Right kidney (tissue), 9 donors: ENCODE data around the gene PANX3.
A peak's percentile ranks its signal among the peaks of the same experiment; 100 is the strongest.
"Not testable (repeated sequence)": the region's sequence is repeated elsewhere in the genome, so short reads cannot be mapped to it uniquely, and the experiment has no call there.

Source experiments
- DNase-seq: peaks from one replicate; pipeline ENCODE4 v3.0.0-alpha.2; 2016
- long read RNA-seq, 8 donors: transcript quantifications; one replicate each; lab custom pipeline, GENCODE V29; 2026

Gene PANX3, protein sequence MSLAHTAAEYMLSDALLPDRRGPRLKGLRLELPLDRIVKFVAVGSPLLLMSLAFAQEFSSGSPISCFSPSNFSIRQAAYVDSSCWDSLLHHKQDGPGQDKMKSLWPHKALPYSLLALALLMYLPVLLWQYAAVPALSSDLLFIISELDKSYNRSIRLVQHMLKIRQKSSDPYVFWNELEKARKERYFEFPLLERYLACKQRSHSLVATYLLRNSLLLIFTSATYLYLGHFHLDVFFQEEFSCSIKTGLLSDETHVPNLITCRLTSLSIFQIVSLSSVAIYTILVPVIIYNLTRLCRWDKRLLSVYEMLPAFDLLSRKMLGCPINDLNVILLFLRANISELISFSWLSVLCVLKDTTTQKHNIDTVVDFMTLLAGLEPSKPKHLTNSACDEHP
- long read RNA-seq, donor 1: 0 reads
- long read RNA-seq, donor 2: 0 reads
- long read RNA-seq, donor 3: 0 reads
- long read RNA-seq, donor 4: 0 reads
- long read RNA-seq, donor 5: 0 reads
- long read RNA-seq, donor 6: 0 reads
- long read RNA-seq, donor 7: 0 reads
- long read RNA-seq, donor 8: 0 reads

DNA sequence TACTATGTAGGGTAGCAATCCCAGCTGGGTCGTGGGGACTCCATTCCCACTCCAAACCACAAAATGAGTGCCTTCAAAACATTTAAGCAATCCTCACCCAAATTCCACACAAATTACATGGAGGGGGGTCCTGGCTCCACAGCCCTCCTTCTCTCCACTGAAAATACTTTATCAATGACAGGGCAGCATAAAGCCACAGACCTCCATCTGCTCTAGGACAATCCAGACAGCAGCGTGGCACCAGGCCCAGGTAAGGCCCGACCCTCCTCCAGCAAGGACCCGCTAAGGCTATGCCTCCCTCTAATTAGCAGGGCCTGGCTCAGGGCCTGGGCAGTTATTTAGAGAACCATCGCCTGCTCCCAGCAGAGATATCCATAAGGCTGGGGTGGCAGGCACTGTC, at the start of gene PANX3:
Gene PANX3, plus strand, starts transcription at position 365 of the 400 bp plus-strand sequence. CDS start 129 bp downstream, outside the sequence.
- DNase-seq: no peak

DNA sequence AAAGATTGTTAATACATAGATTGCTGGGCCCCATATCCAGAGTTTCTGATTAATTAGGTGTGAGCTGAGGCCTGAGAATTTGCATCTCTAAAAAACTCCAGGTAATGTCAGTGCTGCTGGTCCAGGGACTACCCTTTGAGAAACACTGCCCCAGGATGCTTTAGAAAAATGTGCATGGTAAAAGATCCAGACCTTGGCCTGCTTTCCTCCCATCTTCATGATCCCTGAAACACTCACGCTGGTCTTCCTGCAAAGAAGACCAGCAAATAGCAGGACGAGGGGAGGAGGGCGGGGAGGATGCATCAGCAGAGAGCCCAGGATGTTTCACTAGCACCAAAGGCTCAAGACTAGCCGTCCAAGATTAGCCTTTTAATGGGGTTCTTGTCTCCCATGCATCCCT, 41.5 kb upstream of the PANX3 start, which contains the start of gene OR8A1:
Gene OR8A1, plus strand, starts transcription at position 301 of the 400 bp plus-strand sequence. CDS start 123 bp downstream, outside the sequence.
- DNase-seq: no peak

DNA sequence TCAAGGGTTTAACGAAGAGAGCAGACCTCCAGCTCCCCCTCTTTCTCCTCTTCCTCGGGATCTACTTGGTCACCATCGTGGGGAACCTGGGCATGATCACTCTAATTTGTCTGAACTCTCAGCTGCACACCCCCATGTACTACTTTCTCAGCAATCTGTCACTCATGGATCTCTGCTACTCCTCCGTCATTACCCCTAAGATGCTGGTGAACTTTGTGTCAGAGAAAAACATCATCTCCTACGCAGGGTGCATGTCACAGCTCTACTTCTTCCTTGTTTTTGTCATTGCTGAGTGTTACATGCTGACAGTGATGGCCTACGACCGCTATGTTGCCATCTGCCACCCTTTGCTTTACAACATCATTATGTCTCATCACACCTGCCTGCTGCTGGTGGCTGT, 41.1 kb upstream of the PANX3 start:
- DNase-seq: no peak

GRCh38 chr11:124577716-124578427, 33.4 kb upstream of the PANX3 start:
- DNase-seq: no peak

DNA sequence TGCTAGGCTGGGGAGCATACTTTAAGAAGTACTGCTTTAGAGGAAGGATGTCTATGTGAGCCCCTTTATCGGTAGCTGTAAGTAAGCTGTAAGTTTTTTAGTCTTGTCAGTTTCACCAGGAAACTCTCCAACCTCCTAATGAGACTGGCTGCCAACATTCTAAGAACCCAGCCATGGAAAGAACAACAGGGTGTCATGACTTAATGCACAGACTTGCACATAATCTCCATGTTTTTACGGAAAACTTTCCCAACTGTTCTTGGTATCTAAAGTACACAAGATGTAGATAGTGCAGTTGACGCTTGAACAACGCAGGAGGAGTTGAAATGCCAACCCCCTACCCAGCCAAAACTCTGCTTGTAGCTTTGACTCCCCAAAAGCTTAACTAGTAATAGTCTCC, 32.5 kb upstream of the PANX3 start:
- DNase-seq: no peak

DNA sequence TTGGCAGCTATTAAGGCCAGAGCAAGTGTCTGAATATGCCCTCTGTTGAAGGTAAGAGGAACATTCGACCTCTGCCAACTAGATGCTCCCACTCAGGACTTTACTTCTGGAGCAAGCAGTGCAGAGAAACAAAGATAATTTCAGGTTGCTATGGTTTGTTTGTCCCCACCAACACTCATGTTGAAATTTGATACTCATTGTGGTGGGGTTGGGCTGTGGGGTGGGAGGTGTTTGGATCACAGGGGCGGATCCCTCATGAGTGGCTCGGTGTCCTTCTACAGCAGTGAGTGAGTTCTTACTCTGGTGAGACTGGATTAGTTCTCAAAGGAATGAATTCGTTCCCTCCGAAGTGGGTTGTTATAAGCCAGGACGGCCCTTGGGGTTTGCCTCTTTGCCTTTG, 29.4 kb upstream of the PANX3 start:
- no peak for DNase-seq

- no peak for DNase-seq
These were observed 28.7 kb upstream of the PANX3 start for GRCh38 chr11:124582565-124582964.

DNA sequence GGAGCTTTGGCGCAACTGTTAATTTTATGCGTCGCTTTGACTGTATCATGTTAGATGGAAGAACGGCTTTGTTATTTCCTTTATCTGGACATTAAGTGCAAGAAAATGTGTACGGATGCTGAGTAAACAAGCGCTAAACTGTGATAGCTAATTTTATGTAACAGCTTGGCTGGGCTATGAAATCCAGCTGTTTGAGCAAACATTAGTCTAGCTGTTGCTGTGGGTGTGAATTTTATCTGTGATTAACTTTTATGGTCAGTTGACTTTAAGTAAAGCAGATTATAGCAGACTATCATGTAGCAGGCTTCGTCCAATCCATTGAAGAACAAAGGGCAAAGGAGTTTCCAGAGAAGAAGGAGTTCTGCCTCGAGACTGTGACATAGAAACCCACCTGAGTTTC, 27.4 kb upstream of the PANX3 start:
- DNase-seq: no peak

DNA sequence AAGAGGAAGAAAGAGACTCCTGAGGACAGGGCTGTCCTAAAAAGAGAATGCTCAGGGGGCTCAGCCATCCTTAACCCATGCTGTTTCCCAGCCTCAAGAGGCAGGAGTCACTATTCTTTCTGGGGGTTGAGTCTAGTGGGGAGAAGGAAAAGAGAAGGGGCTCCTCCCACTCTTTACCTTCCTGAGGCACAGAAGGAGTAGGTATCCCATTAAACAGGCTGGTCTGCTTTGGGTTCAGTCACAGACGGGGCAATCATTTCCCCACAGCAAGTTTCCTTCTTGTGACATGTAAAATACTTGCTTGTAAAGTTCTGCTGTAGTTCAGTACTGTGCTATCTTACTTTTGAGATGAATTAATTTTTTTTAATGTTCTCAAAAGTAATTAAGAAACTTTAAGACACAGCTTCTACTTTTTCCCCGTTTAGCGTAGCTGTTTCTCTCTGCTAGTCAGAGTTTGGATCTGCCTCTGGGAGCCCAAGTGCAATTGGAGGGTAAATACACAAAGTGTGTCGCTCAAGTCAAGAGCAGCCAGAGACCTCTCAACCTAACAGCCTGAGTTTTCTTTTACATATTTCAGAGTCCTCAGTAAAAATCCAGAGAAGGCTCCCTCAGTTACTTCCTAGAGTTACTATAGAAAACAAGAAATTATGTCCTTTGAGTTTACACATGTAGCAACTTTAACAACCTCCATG, 26.4 kb upstream of the PANX3 start:
- no peak for DNase-seq

GRCh38 chr11:124586238-124586860, 24.9 kb upstream of the PANX3 start:
- peak; percentile 12 for DNase-seq

DNA sequence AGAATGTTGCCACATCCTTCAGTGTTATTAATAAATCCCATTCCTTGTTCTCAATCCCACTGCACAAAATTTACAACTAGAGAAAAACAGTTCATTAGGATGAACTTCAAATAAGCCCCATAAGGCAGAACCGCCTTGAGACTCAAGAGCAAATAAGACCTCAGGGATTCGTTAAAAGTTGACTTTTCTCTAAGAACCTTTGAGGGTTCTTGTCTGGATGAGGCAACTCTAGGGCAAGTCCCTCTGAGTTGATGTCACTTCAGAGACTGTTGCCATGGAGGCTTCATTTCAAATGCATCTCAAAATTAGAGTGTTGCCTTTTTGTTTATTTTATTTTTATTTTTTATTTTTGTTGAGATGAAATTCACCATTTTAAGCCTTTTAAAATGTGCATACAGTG, 19.8 kb upstream of the PANX3 start:
- DNase-seq: no peak

DNA sequence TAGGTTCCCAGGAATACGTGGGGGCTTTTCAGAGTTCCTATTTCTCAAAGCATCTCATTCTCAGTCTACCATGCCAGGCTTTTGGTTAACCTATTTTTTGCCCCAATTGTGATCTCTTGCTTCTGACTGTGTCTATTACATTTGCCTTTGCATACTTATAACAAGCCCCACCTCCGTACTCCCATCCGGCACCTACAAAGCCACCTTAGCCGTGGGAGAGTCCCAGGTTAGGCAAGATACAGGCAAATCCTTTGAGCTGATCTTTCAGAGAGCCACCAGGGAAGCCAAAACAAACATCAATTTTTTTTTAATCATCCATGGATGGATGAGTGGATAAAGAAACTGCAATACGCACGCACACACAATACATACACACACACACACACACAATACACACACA, 18.6 kb upstream of the PANX3 start:
- DNase-seq: no peak

GRCh38 chr11:124595302-124595701, 15.9 kb upstream of the PANX3 start:
- DNase-seq: no peak

- DNase-seq: no peak
These were observed 13.6 kb upstream of the PANX3 start for GRCh38 chr11:124597626-124598025.

GRCh38 chr11:124600621-124601320, 10.5 kb upstream of the PANX3 start:
- no peak for DNase-seq

GRCh38 chr11:124602193-124602592, 9.0 kb upstream of the PANX3 start:
- no peak for DNase-seq

DNA sequence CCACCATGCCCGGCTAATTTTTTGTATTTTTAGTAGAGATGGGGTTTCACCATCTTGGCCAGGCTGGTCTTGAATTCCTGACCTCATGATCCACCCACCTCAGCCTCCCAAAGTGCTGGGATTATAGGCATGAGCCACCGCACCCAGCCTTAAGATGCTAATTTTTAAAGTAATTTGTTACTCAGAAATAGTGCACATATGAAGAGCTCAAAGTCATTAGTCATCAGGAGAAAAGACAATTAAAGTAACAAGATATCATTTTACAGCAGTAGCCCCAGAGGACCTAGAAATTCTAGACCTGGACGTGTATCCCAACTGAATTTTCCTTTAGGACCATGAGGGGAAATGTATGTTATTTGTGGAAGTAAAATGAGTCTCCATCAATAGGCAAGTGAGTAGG, 8.5 kb upstream of the PANX3 start:
- not testable (repeated sequence) for DNase-seq

DNA sequence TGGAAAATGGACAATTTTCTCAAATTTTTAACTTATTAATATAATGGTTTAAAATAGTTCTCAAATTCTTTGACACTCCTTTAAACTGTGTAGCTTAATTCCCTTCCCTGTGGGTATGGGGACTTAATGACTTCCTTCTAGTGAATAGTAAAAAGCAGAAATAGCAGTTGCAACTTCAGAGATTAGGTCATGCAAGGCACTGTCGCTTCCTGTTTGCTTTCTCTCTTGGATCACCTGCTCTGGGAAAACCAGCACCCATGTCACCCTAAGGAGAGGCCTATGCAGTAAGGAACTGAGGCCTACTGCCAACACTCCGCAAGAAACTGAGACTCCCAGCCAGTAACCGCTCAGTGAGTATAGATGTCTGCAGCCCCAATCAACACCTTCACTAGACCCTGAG, 5.5 kb upstream of the PANX3 start:
- no peak for DNase-seq

- no peak for DNase-seq
These were observed 3.1 kb upstream of the PANX3 start for GRCh38 chr11:124608147-124608546.

- DNase-seq: no peak
These were observed 933 bp upstream of the PANX3 start for GRCh38 chr11:124610295-124610694.

GRCh38 chr11:124612045-124612444, 817 bp downstream of the PANX3 start:
- DNase-seq: no peak
